NCI-H1694 (cell line): ENCODE data around the gene SPAG16.
"Not testable (repeated sequence)": the region's sequence is repeated elsewhere in the genome, so short reads cannot be mapped to it uniquely, and the experiment has no call there.

Experiments used
- DNase-seq: peaks from one replicate; lab custom pipeline; 2025; lab: John Stamatoyannopoulos, UW

SPAG16 gene

GRCh38 chr2:214006601-214007000 is 722.3 kb downstream of the SPAG16 start:
- DNase-seq, result no peak

- no peak for DNase-seq
These were observed 727.4 kb downstream of the SPAG16 start for GRCh38 chr2:214011676-214012075.

GRCh38 chr2:214014551-214015220 is 730.4 kb downstream of the SPAG16 start:
- DNase-seq, result no peak

- DNase-seq, result no peak
These were observed 735.1 kb downstream of the SPAG16 start for GRCh38 chr2:214019229-214019972.

- DNase-seq, result no peak
These were observed 735.7 kb downstream of the SPAG16 start for GRCh38 chr2:214019973-214020345.

GRCh38 chr2:214029190-214029589 is 744.9 kb downstream of the SPAG16 start:
- DNase-seq, result no peak

GRCh38 chr2:214031566-214031965 is 747.3 kb downstream of the SPAG16 start:
- DNase-seq, result no peak

GRCh38 chr2:214034417-214034816 is 750.2 kb downstream of the SPAG16 start:
- no peak for DNase-seq

GRCh38 chr2:214035091-214035852 is 751.0 kb downstream of the SPAG16 start:
- DNase-seq, result no peak

GRCh38 chr2:214035921-214036320 is 751.7 kb downstream of the SPAG16 start:
- DNase-seq, result no peak

- DNase-seq, result no peak
These were observed 753.9 kb downstream of the SPAG16 start for GRCh38 chr2:214038186-214038585.

- DNase-seq, result no peak
These were observed 766.5 kb downstream of the SPAG16 start for GRCh38 chr2:214050731-214051130.

GRCh38 chr2:214051585-214051984 is 767.3 kb downstream of the SPAG16 start:
- DNase-seq, result no peak

GRCh38 chr2:214052235-214052634 is 768.0 kb downstream of the SPAG16 start:
- no peak for DNase-seq

- DNase-seq, result no peak
These were observed 773.7 kb downstream of the SPAG16 start for GRCh38 chr2:214057986-214058385.

GRCh38 chr2:214062279-214062678 is 778.0 kb downstream of the SPAG16 start:
- DNase-seq, result not testable (repeated sequence)

- DNase-seq, result no peak
These were observed 780.2 kb downstream of the SPAG16 start for GRCh38 chr2:214064471-214064870.

- DNase-seq, result no peak
These were observed 782.6 kb downstream of the SPAG16 start for GRCh38 chr2:214066862-214067261.

- no peak for DNase-seq
These were observed 785.0 kb downstream of the SPAG16 start for GRCh38 chr2:214069254-214069653.

- DNase-seq, result no peak
These were observed 791.2 kb downstream of the SPAG16 start for GRCh38 chr2:214075456-214075855.

- no peak for DNase-seq
These were observed 792.3 kb downstream of the SPAG16 start for GRCh38 chr2:214076527-214076926.

GRCh38 chr2:214077727-214078126 is 793.5 kb downstream of the SPAG16 start:
- no peak for DNase-seq

GRCh38 chr2:214079032-214079431 is 794.8 kb downstream of the SPAG16 start:
- DNase-seq, result no peak
